ENCODE data around the gene AGBL1. TPM values are rescaled to one million over a fixed set of nuclear protein-coding genes. Genes with fewer than 3 reads are reported as not detected.

AGBL1 gene
- total RNA-seq, 1 experiment from 2014 or later = not detected

DNA sequence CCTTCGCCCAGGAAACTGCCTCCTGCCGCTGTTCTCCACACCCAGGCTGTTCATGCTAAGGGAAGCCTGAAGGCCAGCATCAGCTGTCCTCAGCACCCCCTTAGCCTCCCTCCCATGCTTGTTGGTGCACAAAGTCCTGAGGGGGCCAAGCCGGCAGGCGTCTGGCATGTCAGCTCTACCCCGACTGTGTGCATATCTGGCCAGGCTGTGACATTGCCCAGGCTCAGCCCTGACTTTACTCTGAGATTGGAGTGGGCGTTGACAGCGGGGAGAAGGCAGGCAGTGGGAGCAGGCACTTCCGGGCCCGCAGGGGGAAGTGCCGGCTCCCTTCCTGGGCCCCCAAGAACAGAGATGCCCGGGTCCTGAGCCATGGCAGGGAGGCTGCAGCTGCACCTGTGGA is 492.2 kb downstream of the AGBL1 start:
- Histone ChIP-seq H3K4me3 (ENCODE audit: low read depth, low read length, poor library complexity, severe bottlenecking) (no peak overlapping the region), H3K4me1 (ENCODE audit: insufficient read depth, low read length, poor library complexity, severe bottlenecking) (no peaks in the 10 kb centered on the region), H3K36me3 (ENCODE audit: insufficient read depth, low read length, poor library complexity, severe bottlenecking) (no peaks in the 10 kb centered on the region), H3K9me3 (ENCODE audit: low read depth, low read length, poor library complexity, severe bottlenecking) (peaks cover 20% of the 10 kb centered on the region), H3K27me3 (replicated peaks; ENCODE audit: insufficient read depth, low read depth, low read length, poor library complexity) (no peaks in the 10 kb centered on the region), H3K27ac (ENCODE audit: low read depth, low read length, poor library complexity, severe bottlenecking) (no peak overlapping the region)
- TF ChIP-seq, protein P1, sequence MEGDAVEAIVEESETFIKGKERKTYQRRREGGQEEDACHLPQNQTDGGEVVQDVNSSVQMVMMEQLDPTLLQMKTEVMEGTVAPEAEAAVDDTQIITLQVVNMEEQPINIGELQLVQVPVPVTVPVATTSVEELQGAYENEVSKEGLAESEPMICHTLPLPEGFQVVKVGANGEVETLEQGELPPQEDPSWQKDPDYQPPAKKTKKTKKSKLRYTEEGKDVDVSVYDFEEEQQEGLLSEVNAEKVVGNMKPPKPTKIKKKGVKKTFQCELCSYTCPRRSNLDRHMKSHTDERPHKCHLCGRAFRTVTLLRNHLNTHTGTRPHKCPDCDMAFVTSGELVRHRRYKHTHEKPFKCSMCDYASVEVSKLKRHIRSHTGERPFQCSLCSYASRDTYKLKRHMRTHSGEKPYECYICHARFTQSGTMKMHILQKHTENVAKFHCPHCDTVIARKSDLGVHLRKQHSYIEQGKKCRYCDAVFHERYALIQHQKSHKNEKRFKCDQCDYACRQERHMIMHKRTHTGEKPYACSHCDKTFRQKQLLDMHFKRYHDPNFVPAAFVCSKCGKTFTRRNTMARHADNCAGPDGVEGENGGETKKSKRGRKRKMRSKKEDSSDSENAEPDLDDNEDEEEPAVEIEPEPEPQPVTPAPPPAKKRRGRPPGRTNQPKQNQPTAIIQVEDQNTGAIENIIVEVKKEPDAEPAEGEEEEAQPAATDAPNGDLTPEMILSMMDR (conservative IDR thresholded peaks at IDR 0.05; ENCODE audit: low read depth, low read length) = no peak
- CTCF ChIA-PET = no interaction called here
- POLR2A ChIA-PET (ENCODE audit: low non-redundant PET) = no interaction called here
- no TSS peak for BruUV-seq (replicated peaks)
- intact Hi-C loops (cut with micrococcal nuclease; ENCODE audit: unreplicated experiment) = no loop called here
- DNase-seq (ENCODE audit: low spot score) = no peak

DNA sequence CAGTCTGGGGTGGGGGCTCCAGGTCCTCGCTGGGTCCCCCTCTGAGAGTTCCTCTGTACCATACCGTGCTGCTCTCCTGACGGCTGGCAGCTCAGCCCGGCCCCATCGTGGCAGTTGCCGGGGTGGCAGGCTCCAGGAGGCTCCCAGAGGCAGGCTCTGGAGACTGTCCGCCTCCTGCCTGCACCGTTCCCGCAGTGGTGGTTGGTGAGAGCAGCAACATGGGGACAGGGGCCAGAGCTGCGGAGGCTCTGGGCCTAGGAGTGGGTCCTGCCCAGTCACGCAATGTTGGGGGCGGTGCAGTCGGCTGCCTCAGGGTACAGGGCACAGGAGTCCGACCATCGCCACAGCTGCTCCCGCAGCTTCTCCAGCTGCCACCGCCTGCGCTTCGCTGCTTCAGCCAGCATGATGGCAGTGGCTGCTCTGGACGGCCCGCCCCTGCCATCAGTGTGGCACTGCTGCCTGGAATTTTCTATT is 492.7 kb downstream of the AGBL1 start:
- Histone ChIP-seq H3K4me1 (ENCODE audit: insufficient read depth, low read length, poor library complexity, severe bottlenecking) (no peaks in the 10 kb centered on the region), H3K36me3 (ENCODE audit: insufficient read depth, low read length, poor library complexity, severe bottlenecking) (no peaks in the 10 kb centered on the region), H3K9me3 (ENCODE audit: low read depth, low read length, poor library complexity, severe bottlenecking) (peaks cover 16% of the 10 kb centered on the region), H3K4me3 (ENCODE audit: low read depth, low read length, poor library complexity, severe bottlenecking) (no peak overlapping the region), H3K27me3 (replicated peaks; ENCODE audit: insufficient read depth, low read depth, low read length, poor library complexity) (no peaks in the 10 kb centered on the region), H3K27ac (ENCODE audit: low read depth, low read length, poor library complexity, severe bottlenecking) (no peak overlapping the region)
- no TSS peak for BruUV-seq (replicated peaks)
- DNase-seq (ENCODE audit: low spot score) = no peak
- intact Hi-C loops (cut with micrococcal nuclease; ENCODE audit: unreplicated experiment) = no loop called here
- TF ChIP-seq, protein P1 (conservative IDR thresholded peaks at IDR 0.05; ENCODE audit: low read depth, low read length) = no peak
- TF ChIP-seq EZH2 (IDR thresholded peaks at IDR 0.05; ENCODE audit: borderline replicate concordance, low read depth, low read length, poor library complexity, severe bottlenecking) = no peak
- ChIA-PET POLR2A (ENCODE audit: low non-redundant PET) (no interaction called here), CTCF (no interaction called here)

DNA sequence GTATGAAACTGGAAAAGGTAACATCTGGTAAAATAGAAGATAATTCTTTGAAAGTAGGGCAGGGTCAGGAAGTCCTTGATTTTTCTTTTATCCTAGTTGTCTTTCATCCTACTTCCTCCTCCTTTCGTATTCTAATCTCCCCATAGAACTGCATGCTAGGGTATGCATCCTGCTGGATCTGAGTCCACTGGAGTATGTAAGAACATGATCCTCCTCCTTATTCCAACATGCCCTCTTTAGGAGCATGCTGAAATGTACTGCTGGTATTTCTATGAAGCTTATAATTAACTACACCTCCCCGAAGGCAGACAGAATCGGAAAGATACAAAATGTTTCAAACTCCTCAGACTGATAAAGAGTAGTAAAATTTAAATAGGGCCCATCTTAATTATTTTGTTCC is 493.8 kb downstream of the AGBL1 start:
- no peak for DNase-seq (ENCODE audit: low spot score)
- ChIA-PET CTCF (no interaction called here), POLR2A (ENCODE audit: low non-redundant PET) (no interaction called here)
- Histone ChIP-seq H3K27me3 (replicated peaks; ENCODE audit: insufficient read depth, low read depth, low read length, poor library complexity) (no peaks in the 10 kb centered on the region), H3K4me3 (ENCODE audit: low read depth, low read length, poor library complexity, severe bottlenecking) (no peak overlapping the region), H3K36me3 (ENCODE audit: insufficient read depth, low read length, poor library complexity, severe bottlenecking) (no peaks in the 10 kb centered on the region), H3K27ac (ENCODE audit: low read depth, low read length, poor library complexity, severe bottlenecking) (no peak overlapping the region), H3K4me1 (ENCODE audit: insufficient read depth, low read length, poor library complexity, severe bottlenecking) (no peaks in the 10 kb centered on the region), H3K9me3 (ENCODE audit: low read depth, low read length, poor library complexity, severe bottlenecking) (peaks cover 10% of the 10 kb centered on the region)
- intact Hi-C loops (cut with micrococcal nuclease; ENCODE audit: unreplicated experiment) = no loop called here
- TF ChIP-seq, protein P1 (conservative IDR thresholded peaks at IDR 0.05; ENCODE audit: low read depth, low read length) = no peak
- no peak for TF ChIP-seq EZH2 (IDR thresholded peaks at IDR 0.05; ENCODE audit: borderline replicate concordance, low read depth, low read length, poor library complexity, severe bottlenecking)
- no TSS peak for BruUV-seq (replicated peaks)
